ENCODE data around the gene MFF. TPM values are rescaled to one million over a fixed set of nuclear protein-coding genes. Genes with fewer than 3 reads are reported as not detected.

The MFF gene
- total and polyA plus RNA-seq, 10 of the 15 experiments (the other 5 are each of a cell fraction or from before 2014, with no cell fraction given), result 19.6 to 131 (median 106) TPM

- 74% methylated on average over 17 of the region's 17 CpGs for WGBS (ENCODE audit: insufficient coverage, insufficient replicate concordance, low lambda C conversion rate, missing lambda C conversion rate)
- Histone ChIP-seq H3K27me3 (replicated peaks in 1 of 2; ENCODE audit: control insufficient read depth in 2 of 2, insufficient read depth in 2 of 2, low read length in 1 of 2) (no peaks in the 10 kb centered on the region), H2AFZ (ENCODE audit: control insufficient read depth, low read depth, low read length) (no peak overlapping the region), H3K4me3 (no peak overlapping the region), H3K79me2 (ENCODE audit: control insufficient read depth, insufficient read depth, low read length) (no peaks in the 10 kb centered on the region), H3K9ac (ENCODE audit: control insufficient read depth, insufficient read depth, low read length) (no peak overlapping the region), H3K4me2 (ENCODE audit: control insufficient read depth, insufficient read depth) (no peak overlapping the region), H4K20me1 (ENCODE audit: control insufficient read depth, insufficient read depth) (no peaks in the 10 kb centered on the region), H3K9me3 (replicated peaks; ENCODE audit: control insufficient read depth, insufficient read depth, low read length) (no peaks in the 10 kb centered on the region), H3K36me3 (ENCODE audit: control insufficient read depth in 2 of 2, insufficient read depth in 2 of 2, low read length in 1 of 2) (no peaks in the 10 kb centered on the region), H3K27ac (ENCODE audit: control insufficient read depth, insufficient read depth) (no peak overlapping the region), H3K4me1 (ENCODE audit: control insufficient read depth, insufficient read depth, low read length) (no peaks in the 10 kb centered on the region)
- DNase-seq (ENCODE audit: low read depth, low spot score), result no peak
- ChIA-PET RAD21 (ENCODE audit: unreplicated experiment) (no interaction called here), CTCF (interaction anchor here (1.0 to 1.2 kb wide), 2 partner anchors 11 to 14 kb away, joined by 3 read pairs; no protein-coding TSS in a partner anchor), SMC1A (ENCODE audit: uncharacterized antibody, unreplicated experiment) (interaction anchor here (0.5 kb wide), 1 partner anchor 14 kb away, joined by 3 read pairs; no protein-coding TSS in a partner anchor), POLR2A (no interaction called here)
- BruUV-seq (replicated peaks), result no TSS peak
- TF ChIP-seq CBFB (IDR thresholded peaks at IDR 0.05; ENCODE audit: low read depth) (no peak), E4F1 (IDR thresholded peaks at IDR 0.05; ENCODE audit: borderline replicate concordance, partially characterized antibody) (no peak), WRNIP1 (IDR thresholded peaks at IDR 0.05; ENCODE audit: borderline replicate concordance, low read depth, low read length) (no peak), RFX5 (IDR thresholded peaks at IDR 0.05; ENCODE audit: low read depth, low read length) (no peak), ZBTB11 (CRISPR knock-in tag; IDR thresholded peaks at IDR 0.05) (no peak), POLR2AphosphoS2 (IDR thresholded peaks at IDR 0.05; ENCODE audit: low read depth, low read length) (no peak)
- in situ Hi-C loops (cut with MboI) (no loop called here), intact Hi-C loops (cut with micrococcal nuclease; ENCODE audit: unreplicated experiment) (no loop called here)
- no peak for ATAC-seq
- FAIRE-seq, result no peak
Measured at GRCh38 chr2:227390468-227391256, 65.6 kb downstream of the MFF start.
